Dedifferentiated amniotic fluid mesenchymal stem cell (primary cell): Measurements from ENCODE around the gene LARGE2.

Experiments used
- DNase-seq: peaks from one replicate; pipeline ENCODE4 v3.0.0-alpha.2; 2016; ENCODE audit errors: extremely low spot score

LARGE2 gene

DNA sequence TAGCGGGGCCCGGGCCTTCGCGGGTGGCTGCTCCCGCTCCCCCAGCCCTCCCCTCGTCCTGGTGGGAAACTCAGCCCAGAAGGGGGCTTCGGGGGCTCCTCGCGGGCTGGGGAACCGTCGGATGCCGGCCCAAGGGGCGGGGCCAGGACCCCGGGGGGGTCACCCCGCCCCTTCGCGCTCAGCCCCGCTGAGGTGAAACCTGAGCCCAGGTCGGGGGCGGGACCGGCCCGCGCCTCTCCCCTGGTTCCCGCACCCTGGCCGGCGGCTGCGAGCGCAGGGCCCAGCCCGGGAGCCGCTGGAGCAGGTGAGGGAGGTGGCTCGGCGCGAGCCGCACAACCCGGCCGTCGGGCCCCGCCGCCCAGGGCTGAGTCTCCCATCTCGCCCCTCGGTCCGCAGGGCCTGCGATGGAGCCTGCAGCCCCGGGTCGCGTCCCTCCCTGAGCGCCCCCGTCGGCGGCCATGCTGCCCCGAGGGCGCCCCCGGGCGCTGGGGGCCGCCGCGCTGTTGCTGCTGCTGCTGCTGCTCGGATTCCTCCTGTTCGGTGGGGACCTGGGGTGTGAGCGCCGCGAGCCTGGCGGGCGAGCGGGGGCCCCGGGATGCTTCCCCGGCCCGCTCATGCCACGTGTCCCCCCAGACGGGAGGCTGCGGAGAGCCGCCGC, at the start of gene LARGE2:
Gene LARGE2 (plus strand): TSS at position 232 of the 658 bp plus-strand sequence. CDS start 227 bp downstream, at position 459.
- no peak for DNase-seq

DNA sequence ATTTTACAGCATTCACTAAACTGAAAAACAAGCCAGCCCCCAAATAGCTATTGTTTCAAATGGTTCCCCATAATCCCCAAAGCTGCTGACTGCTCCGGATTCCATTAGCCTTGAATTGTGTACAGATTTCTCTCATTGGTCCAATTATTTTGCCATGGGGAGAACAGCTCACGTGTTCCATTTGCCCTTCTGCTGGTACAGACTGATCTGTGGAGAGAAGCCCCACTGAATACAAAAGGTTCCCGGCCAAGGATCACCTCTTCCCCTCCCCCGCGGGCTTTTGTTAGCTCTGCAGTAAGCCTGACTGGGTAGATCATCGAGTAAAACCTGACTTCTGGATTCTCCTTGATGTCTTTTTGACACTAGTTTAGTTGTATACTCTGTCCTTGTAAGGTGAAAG, 46.1 kb upstream of the LARGE2 start:
- no peak for DNase-seq

DNA sequence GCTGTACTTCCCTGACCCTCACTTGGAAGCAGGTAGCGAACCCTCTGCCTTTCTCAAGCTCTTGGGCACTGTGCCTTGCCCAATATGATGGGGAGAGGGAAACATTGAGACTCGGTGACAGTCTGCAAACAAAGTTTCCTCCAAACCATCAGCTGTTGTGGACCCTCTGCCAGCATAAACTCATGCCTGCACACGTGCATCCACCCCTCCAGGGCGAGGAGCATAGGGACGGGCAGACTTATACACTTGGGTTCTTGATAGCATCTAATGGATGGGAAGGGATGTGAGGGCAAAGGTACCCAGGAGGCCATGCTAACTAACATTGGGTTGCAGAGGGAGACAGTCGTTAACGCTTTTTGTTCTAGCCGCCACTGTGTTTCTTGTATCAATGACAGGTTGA, 45.2 kb upstream of the LARGE2 start:
- no peak for DNase-seq

DNA sequence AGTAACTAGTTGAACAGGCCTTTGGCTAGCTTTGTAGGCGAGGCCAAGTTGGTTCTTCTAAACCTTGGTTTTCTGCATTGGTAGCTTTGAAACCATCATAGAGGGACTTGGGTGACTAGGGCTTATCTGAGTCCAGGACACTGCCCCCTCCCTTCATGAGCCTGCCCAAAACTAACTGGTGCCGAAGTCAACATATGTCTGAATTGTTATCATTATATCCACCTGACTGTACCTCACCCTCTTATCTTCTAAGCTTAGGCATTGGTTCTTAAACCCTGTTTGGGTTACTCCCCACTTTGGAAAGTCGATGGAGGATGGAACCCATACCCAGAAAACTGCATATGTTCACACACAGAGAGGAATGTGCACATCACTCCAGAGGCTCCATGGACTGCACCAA, 44.6 kb upstream of the LARGE2 start:
- no peak for DNase-seq

DNA sequence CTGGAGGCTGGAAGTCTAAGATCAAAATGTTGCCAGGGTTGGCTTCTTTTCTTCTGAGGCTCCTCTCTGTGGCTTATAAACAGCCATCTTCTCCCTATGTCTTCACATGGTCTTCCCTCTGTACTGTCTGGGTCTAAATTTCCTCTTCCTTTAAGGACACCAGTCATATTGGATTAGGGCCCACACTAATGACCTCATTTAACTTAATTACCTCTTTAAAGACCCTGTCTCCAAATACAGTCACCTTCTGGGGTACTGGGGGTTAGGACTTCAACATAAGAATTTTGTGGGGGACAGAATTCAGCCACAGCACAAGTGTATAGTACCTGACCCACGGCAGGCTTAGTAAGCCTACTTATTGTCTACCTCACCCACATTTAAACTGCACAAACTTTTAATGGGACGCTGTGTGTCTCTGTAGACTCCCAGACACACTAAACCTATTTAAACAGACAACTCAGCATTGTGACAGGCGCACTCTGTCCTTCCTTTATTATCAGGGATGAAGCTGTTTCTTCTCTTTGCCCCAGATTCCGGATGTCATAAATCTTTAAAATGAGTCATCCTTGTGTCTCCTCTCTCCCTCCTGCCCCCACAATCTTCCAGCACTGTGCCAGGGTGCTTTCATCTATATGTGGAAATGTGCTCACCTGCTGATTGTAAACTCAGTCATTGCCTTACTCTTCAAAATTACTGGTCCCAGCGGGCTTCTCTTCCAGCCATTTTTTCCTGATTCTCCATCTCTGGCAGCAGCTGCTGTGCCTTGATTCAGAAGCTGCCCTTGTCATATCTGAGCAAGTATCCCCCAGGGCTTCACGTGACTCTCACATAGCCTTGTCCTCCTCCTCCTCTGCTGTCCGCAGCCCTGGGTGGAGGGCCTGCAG, 42.4 kb upstream of the LARGE2 start:
- no peak for DNase-seq

DNA sequence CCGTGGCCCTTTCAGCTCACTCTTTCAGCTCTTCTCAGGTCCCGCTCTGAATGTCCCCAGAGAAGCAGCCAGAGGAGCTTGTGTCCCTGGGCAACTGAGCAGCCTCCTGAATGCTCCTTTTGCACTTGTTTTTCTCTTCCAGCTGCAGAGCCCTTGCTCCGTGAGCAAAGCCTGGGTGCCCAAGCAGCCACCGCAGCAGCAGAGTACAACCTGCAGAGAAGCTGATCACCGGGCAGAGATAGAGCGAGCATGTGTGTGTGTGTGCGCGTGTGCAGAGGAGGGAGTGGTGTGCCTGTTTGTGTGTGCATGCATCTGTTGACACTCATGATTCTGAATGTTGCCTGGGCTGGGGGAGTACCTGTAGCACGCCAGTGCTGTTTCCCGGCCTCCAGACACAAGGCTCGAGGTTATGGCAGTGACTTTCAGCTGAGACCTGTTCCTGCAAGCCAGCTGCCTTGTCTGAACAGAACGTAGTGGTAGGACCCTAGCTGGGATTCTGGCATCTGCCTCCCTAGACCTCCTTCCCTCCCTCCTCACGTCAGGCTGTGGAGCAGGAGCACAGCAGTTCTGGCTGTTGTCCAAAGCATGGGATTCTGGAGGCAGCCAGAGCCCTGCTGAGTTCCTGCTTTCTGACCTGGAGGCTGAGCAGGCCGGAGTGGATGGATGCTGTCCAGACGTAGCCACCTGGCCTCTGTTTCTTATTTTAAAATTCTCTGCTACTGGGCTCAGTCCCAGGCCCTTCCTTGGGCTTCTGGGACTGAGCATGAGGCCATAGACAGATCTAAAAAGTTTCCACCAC, 41.5 kb upstream of the LARGE2 start:
- DNase-seq, result no peak

DNA sequence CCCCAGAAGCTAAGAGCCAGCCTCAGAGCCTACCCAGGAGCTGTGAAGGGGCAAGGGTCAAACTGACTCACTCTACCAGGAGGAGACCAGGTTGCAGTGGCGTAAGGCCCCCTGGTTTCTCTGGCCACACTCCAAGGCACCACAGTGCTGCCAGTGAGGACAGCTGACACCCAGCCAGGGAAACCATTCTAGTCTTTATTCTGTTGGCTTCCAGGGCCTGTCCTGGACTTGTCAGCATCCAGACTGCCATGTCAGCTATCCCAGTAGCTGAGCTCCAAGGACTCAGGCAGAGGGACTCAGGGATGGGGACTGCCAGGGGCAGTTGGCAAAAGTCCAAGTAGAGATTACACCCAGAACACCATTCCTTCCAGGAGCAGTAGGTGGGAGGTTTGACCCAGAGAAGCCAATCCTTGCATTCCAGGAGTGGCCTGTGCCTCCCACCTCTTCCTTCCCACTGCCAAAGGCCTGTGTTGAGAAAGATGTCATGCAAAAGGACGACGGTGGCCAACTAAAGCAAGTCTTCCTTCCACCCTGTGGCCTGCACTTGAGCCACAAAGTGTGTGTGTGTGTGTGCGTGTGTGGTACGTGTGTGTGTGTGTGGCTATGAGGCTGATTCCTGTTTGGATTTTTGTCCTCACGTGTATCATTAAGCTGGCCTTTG, 40.6 kb upstream of the LARGE2 start:
- no peak for DNase-seq

DNA sequence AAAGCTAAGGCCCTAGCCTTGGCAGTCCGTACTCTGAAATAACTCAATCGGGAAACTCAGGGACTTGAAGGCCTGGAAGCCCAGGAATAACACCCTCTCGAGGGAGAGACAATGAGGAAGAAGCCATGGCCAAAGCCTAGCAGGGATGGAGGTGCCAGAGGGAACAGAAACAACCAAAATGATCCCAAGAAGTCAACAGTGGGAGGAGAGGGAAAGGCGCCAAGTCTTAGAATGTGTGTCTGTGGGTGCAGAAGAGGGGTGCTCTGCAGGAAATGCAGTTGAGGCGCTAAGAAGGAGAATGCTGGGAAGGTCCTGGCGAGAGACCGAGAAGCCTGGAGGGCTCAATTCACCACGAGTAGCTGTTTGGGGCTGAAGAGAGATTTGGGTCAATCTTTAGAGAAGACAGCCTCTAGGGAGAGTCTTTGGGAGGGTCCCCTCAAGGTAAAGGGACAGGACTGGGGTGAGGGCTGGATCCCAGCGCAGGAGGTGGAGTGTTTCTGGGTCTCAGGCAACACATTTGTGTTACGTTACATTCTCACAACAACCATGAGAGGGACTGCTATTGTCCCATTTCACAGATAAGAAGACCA, 37.8 kb upstream of the LARGE2 start:
- no peak for DNase-seq

DNA sequence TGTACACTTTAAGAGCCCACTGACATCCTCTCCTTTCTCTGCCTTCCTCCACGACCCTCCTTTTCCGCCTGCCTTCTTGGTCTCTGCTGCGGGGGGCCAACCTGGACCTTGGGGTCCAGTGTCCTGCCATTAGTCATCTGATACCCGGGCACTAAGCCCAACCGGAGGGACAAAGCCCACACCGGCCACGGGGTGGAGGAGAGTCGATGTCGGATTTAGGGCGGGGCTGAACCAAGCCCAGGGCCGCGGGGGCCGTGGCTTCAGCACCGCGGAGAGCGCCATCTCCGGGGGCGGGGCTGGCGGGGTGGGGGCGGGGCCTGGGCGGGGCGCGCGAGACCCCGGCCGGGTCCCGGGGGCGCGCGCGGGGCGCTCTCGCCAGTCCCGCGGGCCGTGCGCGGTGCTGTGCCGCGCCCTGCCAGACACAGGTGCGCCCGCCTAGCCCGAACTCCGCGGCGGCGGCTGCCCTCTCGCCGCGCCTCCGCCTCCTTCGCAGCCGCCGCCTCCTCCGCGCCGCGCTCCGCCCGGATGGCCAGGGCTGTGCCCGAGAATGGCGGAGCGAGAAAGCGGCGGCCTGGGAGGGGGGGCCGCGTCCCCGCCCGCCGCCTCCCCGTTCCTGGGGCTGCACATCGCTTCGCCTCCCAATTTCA, 37.1 kb upstream of the LARGE2 start, which contains the start of gene MAPK8IP1:
Gene MAPK8IP1 (plus strand): TSS at position 378 of the 647 bp plus-strand sequence. CDS start 170 bp downstream, at position 548.
- DNase-seq, result no peak

DNA sequence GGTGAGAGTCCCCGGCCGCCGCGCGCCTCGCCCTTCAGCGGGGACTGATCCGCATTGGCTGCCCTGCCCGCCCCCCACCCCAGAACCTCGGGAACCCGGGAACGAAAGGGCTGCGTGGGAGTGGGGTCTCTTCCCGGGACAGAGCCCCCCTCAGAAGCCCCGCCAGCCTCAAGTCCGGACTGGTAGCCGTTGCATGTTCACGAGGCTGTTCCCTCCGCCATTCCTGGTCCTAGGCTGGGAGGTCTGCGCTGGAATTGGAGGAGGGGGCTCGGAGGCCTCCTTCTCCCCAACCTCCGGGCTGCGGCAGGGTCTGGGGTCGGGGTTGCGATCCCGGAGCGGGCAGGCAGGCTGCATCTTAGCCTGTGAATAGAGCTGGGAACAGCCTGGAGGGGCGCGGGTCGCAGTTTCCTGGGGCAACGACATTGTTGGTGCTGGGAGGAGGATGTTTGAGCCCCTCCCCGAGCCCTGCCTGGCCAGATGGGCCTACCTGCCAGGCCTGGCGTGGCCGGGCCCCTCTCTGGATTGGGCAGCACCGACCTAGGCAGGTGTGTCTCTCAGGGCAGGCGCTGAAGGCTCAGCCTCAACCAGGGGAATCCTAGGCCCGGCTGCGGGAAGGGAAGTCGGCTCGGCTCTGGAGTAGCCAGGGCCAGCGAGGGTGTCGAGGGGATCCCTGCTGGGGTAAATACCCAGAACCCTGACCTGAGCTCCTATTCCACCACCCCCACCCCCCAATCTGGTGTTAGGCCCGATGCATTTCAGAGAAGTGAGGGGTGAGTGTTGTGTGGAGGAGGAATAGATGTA, 36.3 kb upstream of the LARGE2 start:
- no peak for DNase-seq

DNA sequence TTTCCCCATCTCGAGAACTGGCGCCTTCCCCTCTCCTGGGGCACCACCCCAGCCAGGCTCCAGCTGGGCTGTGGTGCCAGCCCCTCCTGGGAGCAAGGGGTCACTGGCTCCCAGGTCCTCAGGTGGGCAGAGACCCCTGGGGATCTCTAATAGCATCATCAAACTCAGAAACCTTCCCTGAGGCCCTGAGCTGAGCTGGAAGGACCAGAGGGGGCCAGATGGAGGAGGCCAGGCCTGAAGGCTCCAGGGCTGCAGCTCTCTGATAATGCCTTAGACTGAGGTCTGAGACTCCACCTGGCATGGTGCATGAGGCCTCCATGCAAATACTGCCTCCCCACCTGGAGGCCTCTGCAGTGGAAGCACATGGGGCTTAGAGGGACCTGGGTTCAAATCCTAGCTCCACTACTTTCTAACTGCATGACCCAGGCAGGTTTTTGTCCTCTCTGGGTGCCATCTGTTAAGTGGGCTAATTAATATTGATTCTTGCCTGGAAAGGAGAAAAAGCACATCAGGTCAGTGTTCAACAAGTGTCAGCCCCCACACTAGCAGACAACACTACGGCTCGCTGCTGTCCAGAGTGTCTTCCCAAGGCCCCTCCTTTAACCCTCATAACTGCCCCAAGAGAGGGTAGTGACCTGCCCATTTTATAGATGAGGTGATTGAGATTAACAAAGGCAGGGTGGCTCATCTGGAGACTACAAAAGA, 35.5 kb upstream of the LARGE2 start:
- DNase-seq, result no peak

DNA sequence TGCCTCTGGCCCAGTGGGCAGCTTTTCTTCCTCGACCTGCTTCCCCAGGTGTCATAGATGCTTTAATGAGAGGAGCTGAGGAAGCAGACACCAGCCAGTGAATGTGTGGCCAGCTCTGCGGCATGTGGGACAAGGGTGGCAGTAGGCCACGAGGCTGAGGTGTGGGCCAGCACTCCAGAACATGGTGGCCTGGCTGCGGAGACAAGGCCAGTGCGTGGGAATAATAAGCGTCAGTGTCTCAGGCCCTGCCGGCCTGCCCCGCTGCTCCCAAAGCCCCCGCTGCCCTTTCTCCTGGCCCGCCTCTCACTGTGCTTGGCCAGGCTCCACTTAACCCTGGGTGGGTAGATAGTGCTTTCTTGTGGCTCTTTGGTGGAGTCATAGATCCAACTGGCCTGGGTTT, 34.9 kb upstream of the LARGE2 start:
- no peak for DNase-seq

DNA sequence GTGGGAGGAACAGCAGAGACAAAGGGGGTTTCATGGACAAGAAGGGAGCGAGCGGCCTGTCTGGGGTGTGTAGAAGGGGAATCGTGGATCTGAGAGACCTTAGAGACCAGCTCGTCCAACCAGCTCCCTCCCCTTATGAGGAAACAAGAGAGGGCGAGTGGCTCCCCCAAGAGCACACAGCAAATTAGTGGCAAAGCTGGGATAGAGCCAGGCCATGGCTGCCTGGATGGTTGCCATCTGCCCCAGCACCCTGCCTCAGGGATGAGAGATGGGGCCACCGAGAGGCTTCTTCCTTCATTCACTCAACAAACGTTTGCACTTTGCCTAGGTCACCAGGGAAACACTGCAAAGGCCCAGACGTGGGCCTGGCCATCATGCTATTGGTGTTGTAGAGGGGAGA, 32.9 kb upstream of the LARGE2 start:
- no peak for DNase-seq

DNA sequence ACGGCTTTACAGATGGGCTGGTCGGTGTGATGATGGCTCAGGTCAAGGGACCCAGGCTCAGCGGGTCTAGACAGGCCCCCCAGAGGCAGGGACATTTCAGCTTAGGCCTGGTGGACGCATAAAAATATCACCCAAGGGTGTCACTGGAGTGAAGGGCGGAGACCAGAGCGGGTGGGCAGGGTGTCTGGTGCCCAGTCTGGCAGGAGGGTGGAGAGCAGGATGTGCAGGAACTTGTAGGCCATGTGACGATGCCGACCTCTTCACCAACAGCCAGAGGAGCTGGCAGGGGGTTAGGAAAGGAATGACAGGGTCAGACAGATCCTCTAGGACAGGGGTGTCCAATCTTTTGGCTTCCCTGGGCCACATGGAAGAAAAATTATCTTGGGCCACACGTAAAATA, 32.5 kb upstream of the LARGE2 start:
- DNase-seq, result no peak

DNA sequence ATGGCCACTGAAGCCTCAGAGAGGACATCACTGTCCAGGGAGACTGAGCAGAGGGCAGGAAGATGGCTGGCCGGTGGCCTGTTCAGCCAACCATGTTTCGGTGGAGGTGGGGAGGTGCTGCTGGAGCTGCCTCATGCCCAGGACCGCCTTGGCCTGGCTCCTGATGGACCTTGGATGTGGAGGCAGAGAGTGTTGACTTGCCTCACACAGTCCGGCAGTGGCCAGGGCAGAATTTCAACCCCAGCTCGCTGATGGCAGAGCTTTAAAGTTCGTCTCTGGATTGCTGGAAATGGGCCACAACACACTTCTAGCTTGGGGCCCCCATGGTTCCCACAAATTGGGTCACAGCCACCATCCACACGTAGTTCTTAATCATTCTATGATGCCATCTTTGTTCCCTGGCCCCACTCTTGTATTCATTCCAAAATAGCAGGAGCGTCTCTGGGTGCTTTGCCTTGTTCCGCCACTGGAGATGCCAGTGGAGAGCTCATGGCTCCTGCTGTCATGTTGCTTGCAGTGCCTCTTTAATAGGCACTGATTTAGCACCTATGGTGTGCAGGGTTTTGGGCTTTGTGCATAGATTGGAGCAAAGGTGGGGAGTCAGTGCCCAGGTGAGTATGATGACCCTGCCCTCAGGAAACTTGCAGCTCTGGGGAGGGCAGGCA, 31.4 kb upstream of the LARGE2 start:
- DNase-seq, result no peak

DNA sequence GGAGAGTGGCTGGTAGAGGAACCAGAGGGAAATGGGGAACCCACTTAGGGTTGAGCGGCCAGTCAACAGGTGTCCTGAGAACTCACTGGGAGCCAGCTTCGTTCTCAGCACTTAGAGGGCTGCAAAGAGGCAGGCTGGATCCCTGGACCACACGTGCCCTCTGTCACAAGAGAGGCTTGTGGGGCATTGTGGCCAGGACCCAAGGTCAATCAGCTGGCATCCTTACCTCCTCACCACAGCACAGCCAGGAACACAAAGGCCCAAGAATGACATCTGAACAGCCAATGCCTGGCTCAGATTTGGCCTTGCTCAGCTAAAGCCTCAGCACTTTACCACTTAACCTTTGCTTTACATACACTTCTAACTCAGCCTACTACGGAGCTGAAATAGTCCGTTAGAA, 29.6 kb upstream of the LARGE2 start:
- no peak for DNase-seq

DNA sequence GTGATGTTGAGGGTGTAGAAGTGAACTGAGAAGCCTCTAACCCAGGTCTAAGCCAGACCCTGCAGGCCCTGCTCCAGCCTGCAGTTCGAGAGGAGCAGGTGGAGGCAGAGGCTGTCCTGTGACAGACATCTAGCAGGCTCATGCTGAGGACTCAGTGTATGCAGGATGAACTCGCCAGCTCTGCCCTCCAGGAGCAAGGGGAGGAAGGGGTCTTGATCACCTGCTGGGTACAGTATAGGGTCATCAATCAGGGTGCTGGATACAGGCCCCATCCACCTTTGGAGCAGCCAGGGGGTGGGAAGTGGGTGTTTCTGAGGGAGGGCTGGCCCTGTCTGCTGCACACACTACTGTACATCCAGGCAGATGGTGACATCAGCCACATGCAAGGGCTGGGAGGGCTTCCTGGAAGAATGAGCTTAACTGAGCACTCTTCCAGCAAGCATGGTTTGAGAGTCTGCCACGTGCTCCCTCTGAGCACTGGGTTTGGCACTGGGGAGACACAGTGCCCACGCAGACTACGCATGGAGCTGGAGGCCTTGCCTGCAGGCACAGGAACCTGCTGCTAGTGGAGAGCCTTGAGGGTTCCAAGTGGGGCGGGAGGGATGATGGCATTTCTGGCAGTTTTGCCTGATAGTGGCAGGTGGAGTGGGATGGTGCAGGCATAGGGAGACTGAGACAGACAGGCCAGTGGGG, 27.8 kb upstream of the LARGE2 start:
- DNase-seq, result no peak

DNA sequence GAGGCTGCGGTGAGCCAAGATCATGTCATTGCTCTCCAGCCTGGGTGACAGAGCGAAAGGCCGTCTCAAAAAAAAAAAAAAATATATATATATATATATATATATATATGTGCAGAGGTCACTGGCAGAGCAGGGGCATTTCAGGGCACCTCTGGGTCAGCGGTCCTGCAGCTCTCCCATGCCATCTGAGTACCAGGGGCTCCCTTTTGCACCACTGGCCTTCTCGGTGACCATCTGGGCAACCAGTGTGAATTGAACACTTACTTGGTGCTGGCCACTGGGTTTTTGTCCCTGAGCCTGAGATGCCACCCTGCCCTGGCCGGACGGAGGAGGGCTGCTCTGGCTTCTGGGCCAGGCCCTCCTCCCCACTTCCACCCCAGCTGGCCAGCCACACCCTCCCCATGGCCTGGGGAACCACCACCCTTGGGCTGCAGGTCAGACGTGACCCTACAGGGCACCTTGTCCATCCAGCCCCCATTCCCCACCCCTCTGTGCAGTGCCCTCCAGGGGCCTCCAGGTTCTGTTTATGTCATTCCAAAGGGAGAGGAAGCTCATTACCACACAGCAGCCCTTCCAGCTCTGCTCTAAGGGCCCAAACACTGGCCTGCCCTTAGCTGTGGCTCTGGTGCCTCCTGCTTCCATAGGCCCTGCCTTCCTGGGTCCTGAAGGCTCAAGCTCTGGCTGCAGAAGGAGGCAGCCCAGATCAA, 26.8 kb upstream of the LARGE2 start:
- no peak for DNase-seq
